ENCODE results near the gene ATL1.

- no peak for TF ChIP-seq CTCF (IDR thresholded peaks at IDR 0.05)
- no peak for TF ChIP-seq SIN3A (IDR thresholded peaks at IDR 0.05; ENCODE audit: borderline replicate concordance, insufficient read depth, low read depth, low read length)
- TF ChIP-seq POLR2AphosphoS5 (IDR thresholded peaks at IDR 0.05; ENCODE audit: low read depth, low read length) = no peak
- no peak for TF ChIP-seq REST (IDR thresholded peaks at IDR 0.05; ENCODE audit: insufficient read depth in 1 of 2, low read depth in 2 of 2, low read length in 1 of 2)
Observed at GRCh38 chr14:50605766-50606165, 45.8 kb downstream of the ATL1 start.

All from Panc1 (cell line).